Measurements from ENCODE around the gene ZNF394. TPM values are rescaled to one million over a fixed set of nuclear protein-coding genes. Genes with fewer than 3 reads are reported as not detected.
A peak's percentile ranks its signal among the peaks of the same experiment; 100 is the strongest.
"Not testable (repeated sequence)": the region's sequence is repeated elsewhere in the genome, so short reads cannot be mapped to it uniquely, and the experiment has no call there.

Gene ZNF394
- total RNA-seq, 2 experiments from 2014 or later = 26.8 to 35.3 TPM

DNA sequence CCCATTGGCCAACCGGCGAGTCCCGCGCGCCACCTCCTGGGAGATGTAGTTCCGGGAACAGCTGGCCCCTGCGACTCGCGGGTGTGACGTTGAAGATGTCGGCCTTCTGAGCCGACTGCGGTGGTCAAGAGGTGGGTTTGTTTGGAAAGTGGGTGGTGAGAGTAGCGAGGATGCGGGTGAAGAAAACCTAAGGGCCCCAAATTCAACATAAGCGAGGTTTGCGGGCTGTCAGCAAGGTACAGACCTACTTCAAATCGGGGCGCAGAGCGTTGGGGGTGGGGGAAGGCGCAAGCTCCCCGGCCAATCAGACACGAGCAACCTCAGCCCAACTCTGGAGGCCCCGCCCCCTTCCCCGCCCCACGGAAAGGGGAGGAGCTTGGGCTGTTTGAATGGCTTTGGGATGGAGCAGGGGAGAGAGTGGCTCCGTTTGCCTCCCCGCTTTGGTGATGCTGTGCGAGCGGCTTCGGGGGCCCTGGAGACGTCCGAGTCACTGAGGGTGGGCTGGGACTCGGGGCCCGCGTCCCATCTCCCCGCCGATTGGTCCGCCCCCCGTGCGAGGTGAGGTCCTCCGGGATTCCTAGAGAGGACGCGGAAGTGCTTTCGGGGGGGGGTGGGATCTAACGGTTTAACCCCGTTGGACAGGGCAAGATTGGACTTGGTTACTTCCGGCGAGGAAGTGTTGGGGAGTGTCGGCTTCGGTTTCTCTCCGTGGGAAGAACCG, 4.7 kb upstream of the ZNF394 start, which contains the start of gene ZKSCAN5:
Gene ZKSCAN5, plus strand, starts transcription at position 60 of the 721 bp plus-strand sequence. CDS start 1,383 bp downstream, outside the sequence.
- intact Hi-C loops (cut with micrococcal nuclease; ENCODE audit: unreplicated experiment) = loop anchor here (2.0 kb wide), 1 partner anchor 54 kb away; the partner anchor contains the start of gene ZNF655
- CTCF ChIA-PET (ENCODE audit: unreplicated experiment) = interaction anchor here (0.5 to 1.4 kb wide), 3 partner anchors 15 to 569 kb away, joined by 3 read pairs; no protein-coding TSS in a partner anchor
- Histone ChIP-seq H3K4me1 (ENCODE audit: insufficient read depth, low read length, poor library complexity, severe bottlenecking) (peaks cover 18% of the 10 kb centered on the region), H2AFZ (ENCODE audit: low read length) (peak within 1 kb of the TSS; percentile 83), H3K79me2 (ENCODE audit: insufficient read depth, low read depth, low read length) (peaks cover 36% of the 10 kb centered on the region), H3K9me3 (ENCODE audit: low read length) (peaks cover 6% of the 10 kb centered on the region; the same call in 1 of the 2 replicates), H3K27ac (ENCODE audit: low read depth, low read length, poor library complexity, severe bottlenecking) (peak within 1 kb of the TSS; percentile 73), H3K4me2 (ENCODE audit: low read length) (peak within 1 kb of the TSS; percentile 90), H4K20me1 (ENCODE audit: insufficient read depth, low read length) (no peaks in the 10 kb centered on the region), H3K9me2 (ENCODE audit: insufficient read depth, low read length) (no peaks in the 10 kb centered on the region), H3K36me3 (ENCODE audit: insufficient read depth, low read length) (no peaks in the 10 kb centered on the region; the same call in 1 of the 2 replicates), H3K4me3 (ENCODE audit: low read depth, low read length, poor library complexity, severe bottlenecking) (peak within 1 kb of the TSS; percentile 92)
- DNase-seq (ENCODE audit: low spot score) = peak; percentile 96
- TF ChIP-seq EZH2phosphoT487 (IDR thresholded peaks at IDR 0.05; ENCODE audit: borderline replicate concordance, low read depth, low read length) = no peak
- TF ChIP-seq, protein P1, sequence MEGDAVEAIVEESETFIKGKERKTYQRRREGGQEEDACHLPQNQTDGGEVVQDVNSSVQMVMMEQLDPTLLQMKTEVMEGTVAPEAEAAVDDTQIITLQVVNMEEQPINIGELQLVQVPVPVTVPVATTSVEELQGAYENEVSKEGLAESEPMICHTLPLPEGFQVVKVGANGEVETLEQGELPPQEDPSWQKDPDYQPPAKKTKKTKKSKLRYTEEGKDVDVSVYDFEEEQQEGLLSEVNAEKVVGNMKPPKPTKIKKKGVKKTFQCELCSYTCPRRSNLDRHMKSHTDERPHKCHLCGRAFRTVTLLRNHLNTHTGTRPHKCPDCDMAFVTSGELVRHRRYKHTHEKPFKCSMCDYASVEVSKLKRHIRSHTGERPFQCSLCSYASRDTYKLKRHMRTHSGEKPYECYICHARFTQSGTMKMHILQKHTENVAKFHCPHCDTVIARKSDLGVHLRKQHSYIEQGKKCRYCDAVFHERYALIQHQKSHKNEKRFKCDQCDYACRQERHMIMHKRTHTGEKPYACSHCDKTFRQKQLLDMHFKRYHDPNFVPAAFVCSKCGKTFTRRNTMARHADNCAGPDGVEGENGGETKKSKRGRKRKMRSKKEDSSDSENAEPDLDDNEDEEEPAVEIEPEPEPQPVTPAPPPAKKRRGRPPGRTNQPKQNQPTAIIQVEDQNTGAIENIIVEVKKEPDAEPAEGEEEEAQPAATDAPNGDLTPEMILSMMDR (conservative IDR thresholded peaks at IDR 0.05; ENCODE audit: low read length) = no peak
- BruUV-seq (replicated peaks) = no TSS peak
- POLR2A ChIA-PET = interaction anchor here (0.5 to 2.8 kb wide), 14 partner anchors 12 to 1240 kb away, joined by 3 to 20 read pairs (median 3); partner anchors contain the start of genes CPSF4, PTCD1, TRIM4 and ZNF655

DNA sequence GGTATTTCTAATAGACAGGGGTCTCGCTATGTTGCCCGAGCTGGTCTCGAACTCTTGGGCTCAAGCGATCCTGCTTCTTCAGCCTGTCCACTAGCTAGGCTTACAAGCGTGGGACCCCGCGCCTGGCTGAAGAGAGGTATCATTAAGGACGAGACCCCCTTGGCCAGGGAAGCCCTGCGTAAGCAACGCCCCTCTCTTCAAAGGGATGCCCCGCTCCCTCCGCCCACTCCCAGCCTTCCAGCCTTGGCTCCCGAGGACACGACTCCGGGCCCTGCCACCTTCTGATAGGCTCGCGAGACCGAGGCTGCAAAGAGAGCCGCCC, 4.2 kb upstream of the ZNF394 start:
- Histone ChIP-seq H3K27ac (ENCODE audit: low read depth, low read length, poor library complexity, severe bottlenecking) (peak overlapping the region; percentile 73), H3K9me2 (ENCODE audit: insufficient read depth, low read length) (no peaks in the 10 kb centered on the region), H3K4me1 (ENCODE audit: insufficient read depth, low read length, poor library complexity, severe bottlenecking) (peaks cover 18% of the 10 kb centered on the region), H4K20me1 (ENCODE audit: insufficient read depth, low read length) (peaks cover 4% of the 10 kb centered on the region; the same call in 1 of the 2 replicates), H3K4me2 (ENCODE audit: low read length) (peak overlapping the region; percentile 90), H2AFZ (ENCODE audit: low read length) (peak overlapping the region; percentile 83), H3K9me3 (ENCODE audit: low read length) (peaks cover 6% of the 10 kb centered on the region; the same call in 1 of the 2 replicates), H3K79me2 (ENCODE audit: insufficient read depth, low read depth, low read length) (peaks cover 40% of the 10 kb centered on the region), H3K4me3 (ENCODE audit: low read depth, low read length, poor library complexity, severe bottlenecking) (peak overlapping the region; percentile 92), H3K36me3 (ENCODE audit: insufficient read depth, low read length) (peaks cover 4% of the 10 kb centered on the region; the same call in 1 of the 2 replicates)
- no TSS peak for BruUV-seq (replicated peaks)
- TF ChIP-seq EZH2phosphoT487 (IDR thresholded peaks at IDR 0.05; ENCODE audit: borderline replicate concordance, low read depth, low read length) = no peak
- TF ChIP-seq, protein P1 (conservative IDR thresholded peaks at IDR 0.05; ENCODE audit: low read length) = no peak
- ChIA-PET POLR2A (interaction anchor here (0.5 to 2.8 kb wide), 10 partner anchors 12 to 1239 kb away, joined by 3 to 20 read pairs (median 4); partner anchors contain the start of genes CPSF4, PTCD1, TRIM4 and ZNF655), CTCF (ENCODE audit: unreplicated experiment) (interaction anchor here (1.4 kb wide), 1 partner anchor 14 kb away, joined by 3 read pairs; no protein-coding TSS in a partner anchor)
- intact Hi-C loops (cut with micrococcal nuclease; ENCODE audit: unreplicated experiment) = loop anchor here (2.0 kb wide), 1 partner anchor 55 kb away; the partner anchor contains the start of gene ZNF655
- no peak for DNase-seq (ENCODE audit: low spot score)

DNA sequence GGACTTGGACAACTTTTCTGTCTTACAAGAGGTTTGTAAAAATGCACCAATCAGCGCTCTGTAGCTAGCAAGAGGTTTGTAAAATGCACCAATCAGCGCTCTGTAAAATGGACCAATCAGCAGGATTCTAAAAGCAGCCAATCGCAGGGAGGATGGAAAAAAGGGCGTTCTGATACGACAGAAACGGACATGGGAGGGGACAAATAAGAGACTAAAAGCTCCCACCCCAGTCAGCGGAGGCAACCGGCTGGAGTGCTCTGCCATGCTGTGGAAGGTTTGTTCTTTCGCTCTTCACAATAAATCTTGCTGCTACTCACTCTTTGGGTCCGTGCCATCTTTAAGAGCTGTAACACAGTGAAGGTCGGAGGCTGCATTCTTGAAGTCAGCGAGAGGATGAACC, 1.2 kb upstream of the ZNF394 start:
- DNase-seq (ENCODE audit: low spot score) = peak; percentile 14
- H3K4me2 ChIP-seq (ENCODE audit: low read length) = 0 out of 2 replicates have a peak overlapping the region, but pooled peaks have one; percentile 100
- TSS peak; percentile 51 for BruUV-seq (replicated peaks)
- CTCF ChIA-PET (ENCODE audit: unreplicated experiment); intact Hi-C loops (cut with micrococcal nuclease; ENCODE audit: unreplicated experiment); H3K27ac ChIP-seq (ENCODE audit: low read depth, low read length, poor library complexity, severe bottlenecking); H2AFZ ChIP-seq (ENCODE audit: low read length); H3K9me2 ChIP-seq (ENCODE audit: insufficient read depth, low read length); H3K9me3 ChIP-seq (ENCODE audit: low read length): not testable (repeated sequence)
- peaks cover 22% of the 10 kb centered on the region for H3K4me1 ChIP-seq (ENCODE audit: insufficient read depth, low read length, poor library complexity, severe bottlenecking)
- peak overlapping the region; percentile 90 for H3K4me3 ChIP-seq (ENCODE audit: low read depth, low read length, poor library complexity, severe bottlenecking)
- POLR2A ChIA-PET = interaction anchor here (0.6 to 1.6 kb wide), 5 partner anchors 9 to 60 kb away, joined by 3 to 7 read pairs (median 3); partner anchors contain the start of genes ATP5MF and ZNF655
- H3K79me2 ChIP-seq (ENCODE audit: insufficient read depth, low read depth, low read length) = peaks cover 57% of the 10 kb centered on the region
- H3K36me3 ChIP-seq (ENCODE audit: insufficient read depth, low read length) = peaks cover 27% of the 10 kb centered on the region
- peaks cover 15% of the 10 kb centered on the region for H4K20me1 ChIP-seq (ENCODE audit: insufficient read depth, low read length)

Measured in OCI-LY7 (cell line).